HG02938 (cell line): Measurements from ENCODE around the gene FARP1.

Experiments used
- ATAC-seq: cut with Tn5 transposase; IDR thresholded peaks from one replicate; pipeline ENCODE4 v1.9.1; 2021; ENCODE audit warnings: mild to moderate bottlenecking, moderate library complexity; ENCODE audit not compliant: unreplicated experiment

Gene FARP1

DNA sequence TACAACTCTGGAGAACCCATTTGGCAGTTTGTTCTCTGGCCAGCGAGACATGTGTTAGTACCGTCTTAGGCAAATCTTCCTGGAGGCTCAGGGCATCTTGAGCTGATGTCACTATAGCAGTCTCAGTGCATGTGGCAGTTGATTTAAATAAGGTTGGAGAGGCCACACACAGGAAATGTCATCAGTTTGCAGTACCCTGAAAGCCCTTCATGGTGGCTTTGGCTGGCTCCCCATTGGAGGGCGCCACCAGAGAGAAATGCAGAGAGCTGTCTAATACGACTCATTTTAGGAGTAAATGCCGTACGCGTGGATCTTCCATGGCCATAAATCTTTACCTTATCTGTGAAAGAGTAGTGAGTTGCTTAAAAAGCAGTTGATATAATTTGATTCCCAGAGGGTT lies 270.9 kb downstream of the FARP1 start:
- ATAC-seq = no peak

DNA sequence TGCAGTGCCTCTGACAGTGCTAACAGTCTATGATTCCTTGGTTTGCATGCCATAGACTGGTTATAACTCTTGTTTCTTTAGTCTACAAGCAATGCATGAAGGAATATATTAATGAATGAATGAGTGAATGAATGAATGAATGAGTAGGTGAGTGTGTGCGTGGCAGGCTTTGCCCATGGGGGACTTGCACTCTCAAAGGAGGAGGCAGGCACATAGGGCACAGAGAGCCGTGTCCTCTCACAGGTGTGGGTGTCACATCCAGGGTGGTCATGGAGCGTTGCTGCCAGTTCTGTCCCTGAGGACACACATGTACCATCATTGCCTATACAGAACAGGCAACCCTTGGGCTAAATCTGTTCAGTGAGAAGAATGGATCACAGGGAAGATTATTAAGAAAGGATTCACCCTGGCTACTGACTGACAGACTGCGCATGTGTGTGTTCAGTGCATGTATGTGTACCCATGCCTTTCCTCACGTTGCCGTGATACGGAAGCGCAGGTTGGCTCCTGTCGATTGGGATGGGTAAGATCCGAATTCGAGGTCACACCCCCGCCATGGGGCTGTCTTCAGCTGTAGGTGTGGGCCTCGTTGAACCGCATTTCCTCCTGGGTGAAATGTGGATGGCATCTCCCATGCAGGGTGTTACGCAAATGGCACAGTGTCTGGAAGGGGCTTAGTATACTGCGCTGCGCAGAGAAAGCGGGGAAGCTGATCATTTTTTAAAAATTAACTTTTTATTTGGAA lies 272.6 kb downstream of the FARP1 start:
- no peak for ATAC-seq

DNA sequence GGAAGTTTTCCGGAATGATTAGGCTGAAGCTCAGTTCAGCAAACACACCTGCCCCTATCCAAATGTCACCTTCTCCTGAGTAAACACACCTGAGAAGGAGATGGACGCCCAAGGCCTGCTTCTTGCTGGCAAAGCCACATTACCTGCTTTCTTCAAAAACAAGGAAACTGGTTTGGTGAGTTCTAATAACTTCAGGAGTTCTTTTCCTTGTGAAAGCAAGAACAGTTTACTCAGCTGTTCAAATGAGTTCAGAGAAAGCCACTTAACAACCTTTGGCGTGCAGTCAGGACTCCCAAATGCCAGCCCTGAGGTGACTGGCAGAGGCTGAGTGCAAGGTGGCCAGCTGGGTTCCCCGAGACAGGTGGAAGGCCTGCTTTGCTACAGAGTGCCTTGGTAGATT lies 273.5 kb downstream of the FARP1 start:
- ATAC-seq = no peak

DNA sequence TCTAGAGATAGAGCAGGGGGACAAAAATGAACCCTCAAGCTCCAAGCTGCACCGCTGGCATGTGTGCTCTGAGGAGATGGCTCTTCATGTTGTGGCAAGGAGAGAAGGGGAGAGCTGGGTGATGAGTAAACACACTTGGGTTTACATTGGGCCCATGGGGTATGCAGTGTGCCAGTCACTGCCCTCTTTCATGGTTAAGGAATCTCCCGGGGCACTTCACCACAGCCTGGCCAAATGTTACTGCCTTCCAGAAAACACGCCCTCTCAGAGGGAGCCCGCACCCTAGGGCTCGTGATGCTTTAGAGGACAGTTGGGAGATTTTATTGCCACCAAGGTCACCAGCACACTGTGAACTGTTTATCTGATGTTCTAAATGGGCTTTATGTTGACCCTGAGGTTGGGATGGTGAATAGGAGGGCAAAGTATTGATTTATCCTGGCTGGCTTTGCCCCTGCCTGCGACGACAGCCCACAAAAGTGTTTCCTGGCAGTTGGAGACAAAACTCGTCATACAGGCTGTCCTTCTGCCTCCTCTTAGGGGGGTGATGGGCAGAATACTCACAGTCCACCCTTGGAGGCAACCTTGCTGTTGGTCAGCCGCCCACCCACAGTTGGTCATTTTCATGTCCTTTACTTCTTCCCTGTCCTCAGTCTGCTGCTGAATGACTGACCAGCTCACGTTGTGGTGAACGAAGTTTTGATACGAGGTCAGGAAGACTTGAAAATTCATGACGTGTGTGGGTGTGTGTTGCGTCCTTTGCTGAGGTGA lies 277.1 kb downstream of the FARP1 start:
- ATAC-seq = no peak

DNA sequence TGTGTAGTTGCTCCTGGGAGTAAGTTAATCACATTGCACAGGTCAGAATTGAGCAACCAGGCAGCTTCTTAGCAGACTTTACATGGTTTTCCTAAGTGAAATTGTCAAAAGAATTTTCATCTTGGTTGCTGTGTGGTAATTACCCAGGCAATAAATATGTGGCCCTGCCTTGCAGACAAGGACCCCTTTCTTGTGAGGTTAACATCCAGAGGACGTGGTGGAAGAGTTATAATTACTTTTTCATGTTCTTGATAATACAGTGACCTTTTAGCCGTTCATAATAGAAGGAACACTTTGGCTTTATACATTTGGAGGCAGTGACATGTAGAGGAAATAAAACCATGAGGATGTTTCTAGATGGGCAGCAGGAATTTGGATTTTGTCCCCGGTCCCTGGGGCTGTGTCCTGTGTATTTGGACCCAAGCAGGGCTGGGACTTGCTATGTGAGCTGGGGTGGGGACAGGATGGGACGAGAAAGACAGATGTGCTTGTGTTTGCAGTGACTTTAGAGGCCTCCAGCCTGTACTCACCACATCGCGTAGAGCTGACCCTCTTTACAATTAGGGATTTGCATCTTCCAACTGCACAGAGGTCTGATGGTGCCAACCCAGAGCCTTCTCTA lies 277.8 kb downstream of the FARP1 start:
- ATAC-seq = no peak

DNA sequence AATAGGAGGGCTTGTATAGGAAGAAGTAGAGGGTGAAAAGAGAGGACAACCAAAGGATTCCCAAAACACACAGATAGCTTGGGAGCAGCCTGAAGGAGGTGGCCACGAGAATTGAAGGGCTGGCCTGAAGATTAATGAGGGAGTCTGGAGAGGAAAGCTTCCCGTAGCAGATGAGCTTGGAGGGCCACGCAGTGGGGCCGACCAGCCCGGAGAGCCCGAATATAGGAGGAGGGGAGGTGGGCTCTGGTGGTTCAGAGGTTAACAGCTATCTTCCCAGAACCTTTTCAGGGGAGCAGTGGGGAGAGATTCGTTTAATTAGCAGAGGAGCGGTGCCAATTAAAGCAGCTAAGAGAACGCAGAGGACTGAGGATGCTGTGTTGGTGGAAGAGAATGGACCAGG lies 279.2 kb downstream of the FARP1 start:
- no peak for ATAC-seq

DNA sequence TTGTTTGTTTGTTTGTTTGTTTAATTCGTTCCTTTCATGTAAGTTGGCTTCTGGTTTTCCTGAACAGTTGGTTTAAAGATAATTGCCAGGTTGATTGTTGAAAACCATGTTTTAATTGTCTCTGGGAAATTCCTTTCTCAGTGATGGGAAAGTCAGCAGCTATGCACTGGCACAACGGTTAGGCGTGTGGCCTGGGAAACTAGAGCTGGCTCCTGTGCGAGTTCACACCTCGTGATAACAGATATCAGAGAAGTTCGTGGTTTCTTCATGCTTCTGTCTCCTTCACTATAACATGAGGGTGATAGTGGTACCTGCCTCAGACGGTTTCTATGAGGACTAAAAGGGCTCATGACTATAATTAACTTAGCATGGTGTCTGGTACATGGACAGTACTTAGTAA lies 280.5 kb downstream of the FARP1 start:
- no peak for ATAC-seq

DNA sequence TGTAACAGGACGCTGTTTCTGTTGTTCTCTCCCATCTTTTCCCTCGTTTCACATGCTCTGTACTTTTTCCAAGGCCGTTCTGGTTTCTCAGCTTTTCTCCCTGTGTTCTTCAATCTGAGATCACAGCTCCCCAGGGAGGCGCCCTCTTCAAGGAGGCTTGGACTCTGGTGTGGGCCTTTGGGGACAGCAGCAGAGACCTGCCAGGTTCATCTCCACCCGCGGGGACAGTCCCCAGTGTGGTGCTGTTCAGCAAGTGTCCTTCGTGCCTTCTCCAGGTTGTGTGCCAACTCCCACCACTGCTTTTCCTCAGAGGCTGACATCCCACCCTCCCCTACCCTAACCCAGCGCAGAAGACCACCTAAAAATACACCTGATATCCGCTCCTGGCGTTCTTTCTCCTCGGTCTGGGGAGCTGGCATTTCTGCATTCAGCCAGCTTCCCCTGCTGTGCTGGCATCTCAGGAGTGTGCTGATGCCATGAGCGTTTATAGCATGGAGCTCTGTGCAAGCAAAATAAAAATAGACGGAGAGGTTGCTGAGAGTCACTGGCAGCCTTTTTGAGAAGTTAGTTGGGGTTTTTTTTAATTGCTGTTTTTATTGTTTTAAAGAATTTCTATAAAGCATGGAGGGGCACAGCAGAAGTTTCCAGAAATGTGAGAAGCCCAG lies 284.6 kb downstream of the FARP1 start:
- ATAC-seq = no peak

DNA sequence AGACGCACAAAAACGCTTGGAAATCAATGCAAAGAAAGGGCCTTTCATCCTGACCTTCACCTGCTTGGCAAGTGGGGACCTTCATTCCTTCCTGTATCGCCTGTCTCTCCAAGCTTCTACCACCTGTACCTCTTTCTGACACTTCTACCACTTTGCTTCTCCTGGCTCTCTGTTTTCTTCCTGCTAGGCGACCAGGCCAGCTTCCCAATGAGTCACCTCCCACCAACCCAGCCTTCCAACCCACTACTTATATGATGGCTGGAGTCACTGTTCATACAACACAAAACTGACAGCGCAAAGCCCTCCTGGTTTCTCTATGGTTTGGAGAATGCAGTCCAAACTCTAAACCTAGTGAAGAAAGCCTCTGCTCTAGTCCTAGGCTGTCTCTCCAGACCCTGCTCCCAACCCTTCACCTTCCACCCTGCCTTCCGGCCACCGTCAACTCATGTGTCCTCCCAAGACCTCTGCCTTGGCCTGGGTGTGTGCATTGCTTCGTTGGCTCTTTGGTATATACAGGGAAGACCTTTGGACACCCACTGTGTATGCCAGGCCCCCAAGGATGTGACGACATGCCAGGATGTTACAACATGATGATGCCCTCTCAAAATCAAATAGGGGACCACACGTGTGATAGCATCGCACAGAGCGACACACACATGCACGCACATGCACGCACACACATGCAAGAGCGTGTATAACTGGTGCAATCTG lies 285.5 kb downstream of the FARP1 start:
- no peak for ATAC-seq

DNA sequence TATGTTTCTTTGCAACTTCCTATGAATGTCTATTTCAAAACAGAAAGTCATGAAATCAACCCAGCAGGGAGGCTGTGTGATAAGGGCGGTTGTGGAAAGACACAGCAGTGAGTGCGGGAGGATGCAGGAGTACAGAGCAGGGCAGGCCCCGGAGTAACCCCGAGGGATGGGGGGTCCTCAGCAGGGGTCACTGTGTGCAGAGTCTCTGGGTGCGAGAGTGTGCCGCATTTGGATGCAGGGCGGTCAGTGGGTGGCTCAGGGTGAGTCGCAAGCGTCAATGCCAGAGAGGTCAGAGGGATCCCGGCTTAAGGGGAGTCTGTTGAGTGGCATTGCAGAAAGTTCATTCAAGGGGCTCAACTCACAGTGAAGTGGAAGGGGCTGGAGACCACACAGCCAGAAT lies 286.2 kb downstream of the FARP1 start:
- ATAC-seq = no peak

DNA sequence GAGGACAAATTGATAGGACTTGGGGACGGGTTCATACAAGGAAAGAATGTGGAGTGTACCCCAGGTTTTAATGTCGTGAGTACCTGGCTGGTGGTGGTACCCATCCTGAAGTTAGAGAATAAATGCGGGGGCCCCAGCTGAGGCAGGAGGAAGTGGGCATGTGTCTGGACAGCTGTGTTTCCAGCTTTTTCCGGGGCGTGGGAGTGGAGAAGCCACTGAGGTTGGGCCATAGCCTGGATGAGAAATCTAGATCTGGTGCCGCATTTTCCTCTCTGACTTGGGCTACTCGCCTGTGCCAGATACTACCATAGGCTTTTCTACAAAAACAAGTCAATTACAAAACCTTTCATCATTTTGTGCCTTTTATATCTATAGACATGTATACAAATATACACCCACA lies 286.6 kb downstream of the FARP1 start:
- no peak for ATAC-seq

DNA sequence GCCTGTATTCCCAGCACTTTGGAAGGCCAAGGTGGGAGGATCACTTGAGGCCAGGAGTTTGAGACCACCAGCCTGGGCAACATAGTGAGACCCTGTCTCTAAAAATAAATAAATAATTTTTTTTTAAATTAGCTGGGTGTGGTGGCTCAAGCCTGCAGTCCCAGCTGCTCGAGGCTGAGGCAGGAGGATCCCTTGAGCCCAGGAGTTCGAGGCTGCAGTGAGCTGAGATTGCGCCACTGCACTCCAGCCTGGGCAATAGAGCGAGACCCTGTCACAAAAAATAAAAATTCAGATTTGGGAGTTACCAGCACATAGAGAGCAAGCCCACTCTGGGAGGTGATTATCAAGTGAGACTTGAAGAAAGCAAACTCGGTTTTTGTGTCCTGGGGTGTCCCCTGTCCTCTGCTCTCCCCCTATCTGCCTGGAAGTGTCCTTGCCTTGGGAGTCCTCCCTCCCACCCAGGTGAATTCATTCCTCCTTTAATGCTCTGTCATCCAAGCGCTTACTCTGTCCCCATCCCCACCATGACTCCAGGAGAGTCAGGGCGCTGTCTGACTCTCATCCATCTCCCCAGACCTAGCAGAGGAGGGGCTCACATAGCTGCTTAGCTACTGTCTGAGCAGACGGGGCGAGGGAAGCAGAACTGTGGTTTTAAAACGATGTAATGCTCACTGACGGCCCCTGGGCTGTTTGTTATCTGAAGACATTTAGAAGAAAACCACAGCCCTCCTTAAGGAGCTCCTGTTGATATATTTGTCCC lies 287.3 kb downstream of the FARP1 start:
- no peak for ATAC-seq

DNA sequence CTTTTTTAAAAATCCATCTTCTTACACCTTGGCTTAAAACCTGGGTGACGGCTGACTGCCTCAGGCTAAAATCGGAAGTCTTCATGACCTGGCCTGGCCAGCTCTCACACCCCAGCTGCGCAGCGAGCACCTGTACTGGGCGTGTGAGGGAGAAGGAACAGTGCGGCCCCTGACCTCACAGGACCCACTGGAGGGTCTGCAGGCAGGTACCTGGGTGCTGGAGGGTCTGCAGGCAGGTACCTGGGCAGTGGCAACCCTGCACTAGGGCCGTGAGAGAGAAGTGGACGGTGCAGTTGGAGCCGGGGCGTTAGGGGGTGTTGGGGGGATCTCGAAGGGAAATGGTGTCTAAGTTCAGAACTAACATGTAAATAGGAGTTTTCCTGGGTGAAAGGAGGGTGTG lies 289.7 kb downstream of the FARP1 start:
- no peak for ATAC-seq

DNA sequence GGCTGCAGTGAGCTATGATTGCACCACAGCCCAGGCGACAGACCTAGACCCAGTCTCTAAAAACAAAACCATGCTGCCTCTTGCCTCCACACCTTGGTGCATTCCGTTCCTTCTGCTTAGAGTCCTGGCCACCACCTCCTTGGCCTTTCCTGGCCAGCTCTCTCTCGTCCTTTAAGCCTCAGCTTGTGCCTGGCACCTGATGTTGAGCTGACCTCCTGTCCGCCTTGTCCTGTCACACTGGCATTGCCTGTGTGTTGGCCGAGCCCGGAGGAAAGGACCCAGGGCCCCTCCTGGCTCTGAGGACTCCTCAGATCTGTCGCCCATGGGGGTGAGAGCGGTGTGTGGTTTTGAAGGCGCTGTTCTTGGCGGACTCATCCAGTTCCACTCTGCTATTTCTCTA lies 290.8 kb downstream of the FARP1 start:
- ATAC-seq = no peak

DNA sequence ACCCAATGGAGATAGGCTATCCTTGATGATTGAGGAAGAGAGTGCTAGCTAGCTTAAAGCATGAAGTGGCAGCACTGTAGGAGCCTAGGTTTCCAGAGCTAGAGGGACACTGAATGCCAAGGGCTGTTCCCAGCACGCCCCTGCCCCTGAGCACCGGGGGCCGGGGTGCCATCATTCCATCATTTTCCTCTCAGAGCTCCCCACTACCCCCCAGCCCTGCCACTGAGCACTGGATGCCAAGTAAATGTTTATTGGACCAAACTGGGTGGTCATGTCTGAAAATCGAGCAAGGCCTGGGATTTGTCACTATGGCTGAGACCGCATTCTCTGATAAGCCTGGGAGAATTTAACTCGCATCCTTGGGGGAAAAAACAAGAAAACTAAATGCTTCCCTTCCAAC lies 291.2 kb downstream of the FARP1 start:
- no peak for ATAC-seq

DNA sequence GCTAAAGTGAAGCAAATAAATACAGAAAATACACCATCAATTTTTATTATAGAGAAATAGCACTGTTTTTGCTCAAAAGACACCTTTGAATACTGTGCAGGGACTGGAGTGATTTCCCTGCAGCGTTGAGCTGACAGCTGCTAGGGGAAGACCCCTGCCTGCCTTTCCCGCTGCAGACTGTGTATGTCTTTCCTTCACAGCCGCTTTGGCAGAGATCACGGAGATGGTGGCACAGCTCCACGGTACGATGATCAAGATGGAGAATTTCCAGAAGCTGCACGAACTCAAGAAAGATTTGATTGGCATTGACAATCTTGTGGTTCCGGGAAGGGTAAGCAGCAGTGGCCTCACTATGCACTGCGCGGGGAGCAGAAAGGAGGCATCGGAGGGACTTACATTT lies 292.5 kb downstream of the FARP1 start:
- ATAC-seq = no peak

DNA sequence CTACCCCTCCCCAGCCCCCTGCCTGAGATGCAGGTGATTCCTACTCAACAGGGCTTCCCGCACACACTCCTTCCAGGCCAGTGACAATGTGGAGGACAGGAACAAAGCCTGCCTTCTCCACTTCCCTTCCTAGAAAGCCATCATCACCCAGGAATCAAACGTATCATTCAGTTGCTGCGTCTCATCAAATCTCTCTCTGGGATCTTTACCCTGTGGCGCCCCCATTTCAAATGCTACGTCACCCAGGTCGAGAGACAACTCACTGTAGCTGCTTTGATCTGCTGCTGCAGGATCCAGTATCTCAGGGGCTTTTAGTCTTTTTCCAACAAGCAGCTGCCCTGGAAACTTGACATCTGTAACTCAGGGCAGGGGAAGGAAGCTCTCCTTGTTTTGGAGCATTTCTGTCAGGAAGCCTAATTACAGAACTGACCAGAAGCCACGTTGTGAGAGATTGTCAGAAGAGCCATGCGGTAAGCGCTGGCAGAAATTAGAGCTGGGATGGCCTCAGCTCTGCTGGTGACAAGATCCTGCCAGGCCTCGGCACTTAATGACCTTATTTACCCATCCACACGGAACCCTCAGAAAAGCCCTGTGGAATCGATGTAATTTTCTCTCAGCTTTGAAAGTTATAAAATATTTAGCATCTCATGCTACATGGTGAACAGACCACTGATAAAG lies 293.5 kb downstream of the FARP1 start:
- ATAC-seq = no peak

DNA sequence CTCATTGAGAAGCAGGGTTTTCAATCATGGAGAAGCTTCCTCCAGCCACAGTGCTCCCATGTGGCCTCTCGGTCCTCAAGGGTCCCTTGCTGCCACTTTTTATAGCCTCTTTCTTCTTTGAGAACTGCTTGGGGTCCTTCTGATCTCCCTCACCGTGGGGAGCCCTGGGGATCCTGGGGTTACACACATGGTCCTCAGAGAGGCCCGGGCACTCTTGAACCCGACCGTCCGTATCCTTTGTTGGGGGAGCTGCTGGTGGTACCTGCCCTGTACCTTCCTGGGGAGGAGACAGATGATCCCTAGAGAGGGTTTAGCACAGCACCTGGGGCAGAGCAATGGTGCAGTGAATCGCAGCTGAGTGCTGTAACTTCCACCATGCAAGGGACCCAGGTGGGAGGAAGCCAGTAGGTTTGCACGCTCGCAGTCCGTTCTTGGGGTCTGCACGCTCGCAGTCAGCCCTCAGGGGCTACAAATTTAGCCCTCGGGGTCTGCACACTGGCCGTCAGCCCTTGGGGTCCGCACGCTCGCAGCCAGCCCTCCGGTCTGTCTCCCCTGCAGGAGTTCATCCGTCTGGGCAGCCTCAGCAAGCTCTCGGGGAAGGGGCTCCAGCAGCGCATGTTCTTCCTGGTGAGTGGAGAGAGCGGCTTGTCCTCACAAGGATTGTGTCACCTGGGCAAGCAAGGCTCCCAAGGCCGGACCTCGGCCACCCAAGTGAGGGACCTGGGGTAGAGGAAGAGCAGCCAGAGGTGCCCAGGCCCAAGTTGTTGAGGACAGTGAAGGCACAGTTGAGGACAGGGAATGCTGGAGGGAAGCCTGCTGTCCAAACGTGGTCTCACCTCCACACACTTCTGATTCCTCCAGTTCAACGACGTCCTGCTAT lies 295.6 kb downstream of the FARP1 start:
- no peak for ATAC-seq
